Measurements from ENCODE around the gene ADARB2. TPM values are rescaled to one million over a fixed set of nuclear protein-coding genes. Genes with fewer than 3 reads are reported as not detected.

ADARB2 gene
- total RNA-seq, 1 donor from 2014 or later, result not detected

GRCh38 chr10:1133495-1134045 lies 603.8 kb downstream of the ADARB2 start:
- H3K36me3 ChIP-seq, result peaks cover 34 to 38% of the 10 kb centered on the region in 2 donors

GRCh38 chr10:1132584-1132983 lies 604.7 kb downstream of the ADARB2 start:
- Histone ChIP-seq H3K4me3 (no peak overlapping the region), H3K4me1 (no peaks in the 10 kb centered on the region), H3K27me3 (no peaks in the 10 kb centered on the region), H3K9me3 (no peaks in the 10 kb centered on the region), H3K27ac (no peak overlapping the region), H3K36me3 (peaks cover 37 to 38% of the 10 kb centered on the region in 2 donors)
- intact Hi-C loops (cut with DNase I), result no loop called here
- TF ChIP-seq, protein P1, sequence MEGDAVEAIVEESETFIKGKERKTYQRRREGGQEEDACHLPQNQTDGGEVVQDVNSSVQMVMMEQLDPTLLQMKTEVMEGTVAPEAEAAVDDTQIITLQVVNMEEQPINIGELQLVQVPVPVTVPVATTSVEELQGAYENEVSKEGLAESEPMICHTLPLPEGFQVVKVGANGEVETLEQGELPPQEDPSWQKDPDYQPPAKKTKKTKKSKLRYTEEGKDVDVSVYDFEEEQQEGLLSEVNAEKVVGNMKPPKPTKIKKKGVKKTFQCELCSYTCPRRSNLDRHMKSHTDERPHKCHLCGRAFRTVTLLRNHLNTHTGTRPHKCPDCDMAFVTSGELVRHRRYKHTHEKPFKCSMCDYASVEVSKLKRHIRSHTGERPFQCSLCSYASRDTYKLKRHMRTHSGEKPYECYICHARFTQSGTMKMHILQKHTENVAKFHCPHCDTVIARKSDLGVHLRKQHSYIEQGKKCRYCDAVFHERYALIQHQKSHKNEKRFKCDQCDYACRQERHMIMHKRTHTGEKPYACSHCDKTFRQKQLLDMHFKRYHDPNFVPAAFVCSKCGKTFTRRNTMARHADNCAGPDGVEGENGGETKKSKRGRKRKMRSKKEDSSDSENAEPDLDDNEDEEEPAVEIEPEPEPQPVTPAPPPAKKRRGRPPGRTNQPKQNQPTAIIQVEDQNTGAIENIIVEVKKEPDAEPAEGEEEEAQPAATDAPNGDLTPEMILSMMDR (IDR thresholded peaks at IDR 0.05), result no peak
- no peak for DNase-seq (ENCODE audit: low spot score in 2 of 2)

More at GRCh38 chr10:1133495-1134045, 603.8 kb downstream of the ADARB2 start:
- H3K27me3 ChIP-seq, result no peaks in the 10 kb centered on the region
- no peak for DNase-seq (ENCODE audit: low spot score in 2 of 2)
- no peaks in the 10 kb centered on the region for H3K9me3 ChIP-seq
- no peaks in the 10 kb centered on the region for H3K4me1 ChIP-seq
- intact Hi-C loops (cut with DNase I), result no loop called here
- no peak overlapping the region for H3K27ac ChIP-seq
- TF ChIP-seq, protein P1 (IDR thresholded peaks at IDR 0.05), result no peak
- H3K4me3 ChIP-seq, result no peak overlapping the region

- intact Hi-C loops (cut with DNase I), result no loop called here
- no peak for DNase-seq (ENCODE audit: low spot score in 2 of 2)
- no peaks in the 10 kb centered on the region for H3K27me3 ChIP-seq
- H3K4me1 ChIP-seq, result no peaks in the 10 kb centered on the region
- H3K9me3 ChIP-seq, result no peaks in the 10 kb centered on the region
- peaks cover 45 to 49% of the 10 kb centered on the region in 2 donors for H3K36me3 ChIP-seq
- no peak overlapping the region for H3K27ac ChIP-seq
- TF ChIP-seq, protein P1 (IDR thresholded peaks at IDR 0.05), result no peak
- no peak overlapping the region for H3K4me3 ChIP-seq
Measured at GRCh38 chr10:1130995-1131790, 606.1 kb downstream of the ADARB2 start.

DNA sequence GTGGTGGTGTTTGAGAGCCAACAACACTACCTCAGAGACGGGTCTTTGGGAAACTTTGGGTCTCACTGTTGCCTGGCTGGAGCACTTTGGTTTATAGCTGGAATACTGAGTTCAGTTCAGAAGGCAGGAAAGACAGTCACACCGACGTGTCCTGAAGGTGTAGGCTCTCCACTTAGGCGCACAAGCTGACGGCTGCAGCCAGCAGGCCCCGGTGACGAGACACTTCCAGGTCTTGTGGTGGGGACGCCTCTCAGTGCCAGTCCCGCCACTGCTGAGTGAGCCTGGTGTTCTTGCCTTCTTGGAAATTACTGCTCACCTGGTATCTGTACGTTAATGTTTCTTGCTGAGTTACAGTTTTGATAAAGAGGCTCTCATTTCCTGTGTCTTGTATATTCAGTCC lies 607.1 kb downstream of the ADARB2 start:
- no peak overlapping the region for H3K4me3 ChIP-seq
- H3K4me1 ChIP-seq, result no peaks in the 10 kb centered on the region
- no peak for DNase-seq (ENCODE audit: low spot score in 2 of 2)
- TF ChIP-seq, protein P1 (IDR thresholded peaks at IDR 0.05), result no peak
- intact Hi-C loops (cut with DNase I), result no loop called here
- H3K27ac ChIP-seq, result no peak overlapping the region
- H3K36me3 ChIP-seq, result peaks cover 53 to 57% of the 10 kb centered on the region in 2 donors
- H3K27me3 ChIP-seq, result no peaks in the 10 kb centered on the region
- H3K9me3 ChIP-seq, result no peaks in the 10 kb centered on the region

GRCh38 chr10:1128649-1129048 lies 608.7 kb downstream of the ADARB2 start:
- peaks cover 67 to 73% of the 10 kb centered on the region in 2 donors for H3K36me3 ChIP-seq
- no peak overlapping the region for H3K27ac ChIP-seq
- DNase-seq (ENCODE audit: low spot score in 2 of 2), result no peak
- intact Hi-C loops (cut with DNase I), result no loop called here
- H3K4me1 ChIP-seq, result no peaks in the 10 kb centered on the region
- TF ChIP-seq, protein P1 (IDR thresholded peaks at IDR 0.05), result no peak
- H3K27me3 ChIP-seq, result no peaks in the 10 kb centered on the region
- no peaks in the 10 kb centered on the region for H3K9me3 ChIP-seq
- no peak overlapping the region for H3K4me3 ChIP-seq

Data from ascending aorta (tissue), 2 donors.